H1 (cell line): ENCODE results near the gene CD1D. TPM values are rescaled to one million over a fixed set of nuclear protein-coding genes. Genes with fewer than 3 reads are reported as not detected.

Source experiments
- CTCF ChIA-PET: fragments of 300-600 bp; sonication (Branson Sonifier 250); formaldehyde crosslinking; loops from one replicate; lab custom pipeline; 2021; ENCODE audit not compliant: partially characterized antibody; lab: Charles Lee
- POLR2A ChIA-PET: fragments of 300-600 bp; sonication (Branson Sonifier 250); formaldehyde crosslinking; loops from one replicate; lab custom pipeline; 2021; ENCODE audit warnings: inconsistent platforms; ENCODE audit not compliant: partially characterized antibody; lab: Charles Lee
- DNase-seq, 2 experiments: peaks; one replicate each; pipeline versions ENCODE4 v3.0.0 to v3.0.0-alpha.2; 2010 to 2022; ENCODE audit warnings: low spot score in 2 of 2, low read depth in 1 of 2, mixed read lengths in 1 of 2
- FAIRE-seq: peaks from 2 replicates; lab custom pipeline; 2011; peaks lifted over from hg19 to GRCh38; lab: Jason Lieb, UNC
- H2AFZ ChIP-seq: 2 replicates; pipeline ENCODE4 v1.8.1; 2012; ENCODE audit warnings: low read length, inconsistent platforms
- H2AK5ac ChIP-seq: 2 replicates; pipeline ENCODE4 v1.6.1; 2013; ENCODE audit warnings: low read depth, low read length
- H2BK120ac ChIP-seq: replicated peaks from 2 replicates; pipeline ENCODE3; 2013; ENCODE audit warnings: low read depth, low read length, inconsistent platforms
- H2BK12ac ChIP-seq: 2 replicates; pipeline ENCODE4 v1.6.1; 2013; ENCODE audit warnings: low read depth, low read length
- H2BK15ac ChIP-seq: 2 replicates; pipeline ENCODE4 v1.6.1; 2013; ENCODE audit warnings: low read length
- H2BK20ac ChIP-seq: 2 replicates; pipeline ENCODE4 v1.6.1; 2013; ENCODE audit warnings: low read length
- H2BK5ac ChIP-seq: 2 replicates; pipeline ENCODE4 v1.6.1; 2013; ENCODE audit warnings: low read depth, low read length
- H3K14ac ChIP-seq: 2 replicates; pipeline ENCODE4 v1.6.1; 2013; ENCODE audit warnings: inconsistent platforms; ENCODE audit not compliant: insufficient read length
- H3K18ac ChIP-seq: 2 replicates; pipeline ENCODE4 v1.6.1; 2013; ENCODE audit warnings: low read length; ENCODE audit errors: extremely low read depth
- H3K23ac ChIP-seq: 2 replicates; pipeline ENCODE4 v1.6.1; 2013; ENCODE audit warnings: inconsistent platforms; ENCODE audit not compliant: insufficient read length
- H3K23me2 ChIP-seq: 2 replicates; pipeline ENCODE4 v1.6.1; 2013; ENCODE audit warnings: low read depth, low read length
- H3K27ac ChIP-seq: 2 replicates; pipeline ENCODE4 v1.6.1; 2011; ENCODE audit warnings: low read depth, low read length, inconsistent platforms
- H3K27me3 ChIP-seq, 4 experiments: replicated peaks in 1 of 4; 1 replicate in 1 of 4; 2 replicates in 3 of 4; pipeline versions ENCODE4 v1.6.1 to v1.8.1; 2011 to 2013; ENCODE audit warnings: low read length in 3 of 4, mild to moderate bottlenecking in 3 of 4, inconsistent platforms in 2 of 4, mixed read lengths in 2 of 4, moderate library complexity in 1 of 4; ENCODE audit not compliant: control insufficient read depth in 3 of 4, insufficient read depth in 3 of 4; ENCODE audit errors: extremely low read depth in 1 of 4
- H3K36me3 ChIP-seq, 4 experiments: 2 replicates each; pipeline versions ENCODE4 v1.6.1 to v1.8.1; 2011 to 2013; ENCODE audit warnings: mild to moderate bottlenecking in 4 of 4, low read length in 3 of 4, moderate library complexity in 2 of 4, control low read depth in 1 of 4, inconsistent platforms in 1 of 4; ENCODE audit not compliant: insufficient read depth in 4 of 4, control insufficient read depth in 2 of 4
- H3K4ac ChIP-seq: replicated peaks from 2 replicates; pipeline ENCODE3; 2013; ENCODE audit warnings: low read length, low read depth, mixed read lengths, inconsistent platforms; ENCODE audit not compliant: insufficient read length
- H3K4me1 ChIP-seq, 4 experiments: replicated peaks in 1 of 4; 1 replicate in 1 of 4; 2 replicates in 3 of 4; pipeline versions ENCODE4 v1.6.1 to v1.8.1; 2011 to 2013; ENCODE audit warnings: low read length in 3 of 4, inconsistent platforms in 2 of 4, mixed read lengths in 1 of 4; ENCODE audit not compliant: insufficient read depth in 4 of 4, control insufficient read depth in 3 of 4
- H3K4me2 ChIP-seq, 2 experiments: 2 replicates each; pipeline versions ENCODE4 v1.6.1 to v1.8.1; 2011 to 2013; ENCODE audit warnings: low read depth in 2 of 2, low read length in 2 of 2, control low read depth in 1 of 2, inconsistent platforms in 1 of 2, mild to moderate bottlenecking in 1 of 2; ENCODE audit not compliant: insufficient read depth in 1 of 2
- H3K4me3 ChIP-seq, 4 experiments: fragments of 200-600, 300-600 bp in 1 of 4; sonication (generic), shearing (Covaris generic), sonication (Bioruptor Twin) in 1 of 4; 2 replicates each; pipeline versions ENCODE4 v1.5.1 to v1.8.1; 2011 to 2016; ENCODE audit warnings: low read length in 4 of 4, low read depth in 3 of 4, control low read depth in 2 of 4, inconsistent platforms in 2 of 4, mild to moderate bottlenecking in 2 of 4, mixed read lengths in 1 of 4, moderate library complexity in 1 of 4; ENCODE audit not compliant: insufficient read depth in 2 of 4; ENCODE audit errors: extremely low read depth in 1 of 4
- H3K56ac ChIP-seq: replicated peaks from 2 replicates; pipeline ENCODE3; 2013; ENCODE audit warnings: low read depth, mild to moderate bottlenecking, mixed read lengths, low read length, inconsistent platforms; ENCODE audit not compliant: insufficient read length
- H3K79me1 ChIP-seq: 2 replicates; pipeline ENCODE4 v1.6.1; 2013; ENCODE audit warnings: low read depth, low read length, control low read depth
- H3K79me2 ChIP-seq, 2 experiments: 2 replicates each; pipeline versions ENCODE4 v1.6.1 to v1.8.1; 2012 to 2013; ENCODE audit warnings: low read length in 2 of 2, mild to moderate bottlenecking in 2 of 2, inconsistent platforms in 1 of 2; ENCODE audit not compliant: insufficient read depth in 2 of 2, control insufficient read depth in 1 of 2
- H3K9ac ChIP-seq, 4 experiments: replicated peaks in 1 of 4; 1 replicate in 1 of 4; 2 replicates in 3 of 4; pipeline versions ENCODE4 v1.6.1 to v1.8.1; 2011 to 2013; ENCODE audit warnings: low read depth in 3 of 4, low read length in 3 of 4, control low read depth in 2 of 4, mild to moderate bottlenecking in 2 of 4, moderate library complexity in 2 of 4, inconsistent platforms in 1 of 4; ENCODE audit errors: extremely low read depth in 1 of 4
- H3K9me3 ChIP-seq, 2 experiments: 2 replicates each; pipeline versions ENCODE4 v1.6.1 to v1.8.1; 2012 to 2013; ENCODE audit warnings: mild to moderate bottlenecking in 2 of 2, moderate library complexity in 2 of 2, control low read depth in 1 of 2, inconsistent platforms in 1 of 2, low read depth in 1 of 2, low read length in 1 of 2, mixed read lengths in 1 of 2; ENCODE audit not compliant: insufficient read depth in 2 of 2
- H4K20me1 ChIP-seq, 2 experiments: replicated peaks in 1 of 2; 2 replicates each; pipeline versions ENCODE3 to v1.8.1; 2011 to 2013; ENCODE audit warnings: inconsistent platforms in 2 of 2, low read length in 2 of 2, mild to moderate bottlenecking in 1 of 2; ENCODE audit not compliant: insufficient read depth in 2 of 2, control insufficient read depth in 1 of 2
- H4K5ac ChIP-seq: 2 replicates; pipeline ENCODE4 v1.6.1; 2013; ENCODE audit warnings: low read length, low read depth, mixed read lengths, inconsistent platforms; ENCODE audit not compliant: insufficient read length
- H4K8ac ChIP-seq: 2 replicates; pipeline ENCODE4 v1.8.0; 2013; ENCODE audit warnings: mild to moderate bottlenecking, moderate library complexity, low read length, inconsistent platforms; ENCODE audit not compliant: insufficient read depth; ENCODE audit errors: extremely low read depth
- H4K91ac ChIP-seq: replicated peaks from 2 replicates; pipeline ENCODE3; 2013; ENCODE audit warnings: low read length, mixed read lengths, inconsistent platforms; ENCODE audit not compliant: insufficient read length
- ATF2 ChIP-seq: IDR thresholded peaks from 2 replicates; pipeline ENCODE4 v1.6.1; 2012; ENCODE audit warnings: low read length, inconsistent platforms
- BRCA1 ChIP-seq: IDR thresholded peaks from 2 replicates; pipeline ENCODE4 v1.6.1; 2012; ENCODE audit warnings: low read depth, low read length, improper control_type of control experiment
- CBX8 ChIP-seq: fragments of 300-800, 300-1000 bp; sonication (generic); IDR thresholded peaks from 2 replicates; pipeline ENCODE4 v1.7.1; 2016; ENCODE audit warnings: low read depth, low read length, borderline replicate concordance
- CHD1 ChIP-seq: IDR thresholded peaks from 2 replicates; pipeline ENCODE4 v1.6.1; 2012; ENCODE audit warnings: low read depth, low read length, improper control_type of control experiment
- CTBP2 ChIP-seq: IDR thresholded peaks from 2 replicates; pipeline ENCODE4 v1.7.0; 2011; ENCODE audit warnings: borderline replicate concordance, mild to moderate bottlenecking, moderate library complexity, mixed read lengths, low read length; ENCODE audit not compliant: insufficient read depth, insufficient read length
- EZH2 ChIP-seq: fragments of 200-600 bp; sonication (generic); IDR thresholded peaks from 2 replicates; pipeline ENCODE4 v1.7.1; 2012; ENCODE audit warnings: low read depth, mild to moderate bottlenecking, moderate library complexity, low read length, inconsistent platforms; ENCODE audit not compliant: severe bottlenecking
- RXRA ChIP-seq: IDR thresholded peaks from 2 replicates; pipeline ENCODE4 v1.6.1; 2011; ENCODE audit warnings: low read depth, mild to moderate bottlenecking, low read length, moderate library complexity; ENCODE audit not compliant: insufficient read depth
- SP2 ChIP-seq: IDR thresholded peaks from 2 replicates; pipeline ENCODE4 v1.6.1; 2012; ENCODE audit warnings: mild to moderate bottlenecking, low read length, inconsistent platforms
- TAF7 ChIP-seq: optimal IDR thresholded peaks from 2 replicates; pipeline ENCODE3; 2011; ENCODE audit warnings: low read depth, mild to moderate bottlenecking, inconsistent platforms, low read length, moderate library complexity, borderline replicate concordance
- TEAD4 ChIP-seq: IDR thresholded peaks from 2 replicates; pipeline ENCODE4 v1.6.1; 2012; ENCODE audit warnings: low read depth, low read length, inconsistent platforms, mixed read lengths
- WGBS, 2 experiments: shearing (Covaris generic) in 1 of 2; methylation state at CpG; one replicate each; pipeline versions ENCODE4 v1.1.6 to v1.1.7; 2013 to 2015; ENCODE audit warnings: low lambda C conversion rate in 2 of 2, mixed read lengths in 2 of 2, inconsistent platforms in 1 of 2, low coverage in 1 of 2, missing lambda C conversion rate in 1 of 2; ENCODE audit not compliant: insufficient replicate concordance in 2 of 2, insufficient coverage in 1 of 2, insufficient read length in 1 of 2; ENCODE audit errors: extremely low coverage in 1 of 2, missing lambda C conversion rate in 1 of 2; 5-methylcytosine and 5-hydroxymethylcytosine counted together
- polyA plus RNA-seq, 7 experiments: library from polyadenylated mRNA; depleted of rRNA in 3 of 7; stranded (reverse) in 5 of 7; unstranded in 2 of 7; fragments of >200 nt in 5 of 7; fragments of 200-250 nt in 2 of 7; gene quantifications; 1 replicate in 5 of 7; 2 replicates in 1 of 7; 4 replicates in 1 of 7; pipeline versions ENCODE4 v1.2.1 to v1.2.3, GENCODE V29; 2011 to 2013; ENCODE audit warnings: missing spikeins in 2 of 7, mixed read lengths in 2 of 7
- total RNA-seq: library from RNA; stranded (reverse); fragmentation: NEBNext Ultra II Directional; extraction: Animal tissue kit (Norgen Biotek cat#: 25700); gene quantifications from 2 replicates; pipeline ENCODE4 v1.2.1, GENCODE V29; 2021

CD1D gene
- total and polyA plus RNA-seq, 2 of the 8 experiments (the other 6 are each of a cell fraction or from before 2014, with no cell fraction given) = 1.1 to 1.6 TPM

DNA sequence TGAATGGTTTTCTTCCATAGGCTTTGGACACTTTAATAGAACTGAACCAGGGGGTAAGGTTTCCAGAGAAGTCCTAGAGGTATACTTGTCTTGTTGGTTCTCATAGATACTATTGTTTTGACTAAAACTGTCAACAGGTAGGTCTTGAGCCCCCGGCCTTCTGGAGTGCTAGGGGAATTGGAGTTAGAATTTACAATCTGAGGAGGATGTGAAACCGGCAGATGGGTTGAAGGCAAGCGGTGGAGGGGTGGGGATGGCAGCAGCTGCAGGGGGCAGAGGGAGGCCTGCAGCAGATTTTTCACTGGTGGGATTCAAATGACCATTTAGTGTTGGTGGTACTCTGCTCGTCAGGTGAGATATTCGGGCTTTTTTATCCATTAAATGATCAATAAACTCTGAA, 4.3 kb upstream of the CD1D start:
- H3K79me2 ChIP-seq = no peaks in the 10 kb centered on the region
- H3K23ac ChIP-seq = no peak overlapping the region
- H2BK5ac ChIP-seq = no peak overlapping the region
- H3K9me3 ChIP-seq = no peaks in the 10 kb centered on the region
- FAIRE-seq = no peak
- no peak overlapping the region for H3K14ac ChIP-seq
- H3K79me1 ChIP-seq = no peaks in the 10 kb centered on the region
- no peaks in the 10 kb centered on the region for H4K20me1 ChIP-seq
- no peak overlapping the region for H3K4me3 ChIP-seq
- peaks cover 10% of the 10 kb centered on the region; the same call in 1 of the 2 replicates for H3K23me2 ChIP-seq
- no peak overlapping the region for H4K91ac ChIP-seq
- POLR2A ChIA-PET = no interaction called here
- no peak for TF ChIP-seq BRCA1
- no peak for TF ChIP-seq EZH2
- TF ChIP-seq RXRA = no peak
- no peak for TF ChIP-seq CTBP2
- no peak for TF ChIP-seq TAF7
- no peak for TF ChIP-seq SP2
- TF ChIP-seq CBX8 = no peak
- TF ChIP-seq TEAD4 = no peak
- TF ChIP-seq CHD1 = no peak
- TF ChIP-seq ATF2 = no peak
- TF ChIP-seq, all 59 proteins: peak for 0
- no peak for DNase-seq
- Histone ChIP-seq H2AFZ (no peak overlapping the region), H3K18ac (no peak overlapping the region), H2AK5ac (no peak overlapping the region), H3K4ac (no peak overlapping the region), H4K5ac (no peak overlapping the region), H3K27ac (no peak overlapping the region), H2BK15ac (no peak overlapping the region), H3K9ac (no peak overlapping the region), H4K8ac (no peak overlapping the region), H3K4me1 (peaks cover 0 to 7% (median 3%) of the 10 kb centered on the region in 4 experiments; a peak in 4 of 7 replicates), H2BK12ac (no peak overlapping the region), H3K56ac (no peak overlapping the region), H3K4me2 (no peak overlapping the region), H3K36me3 (no peaks in the 10 kb centered on the region), H2BK120ac (no peak overlapping the region), H2BK20ac (no peak overlapping the region), H3K27me3 (peaks cover 16 to 43% (median 37%) of the 10 kb centered on the region in 4 experiments)
- 93% methylated on average over 5 of the region's 5 CpGs; no CpG with 5 or more reads in 1 of the 2 experiments for WGBS, 2 experiments
- CTCF ChIA-PET = interaction anchor here (0.9 to 1.1 kb wide), 3 partner anchors 28 to 984 kb away, joined by 3 read pairs; partner anchors contain the start of gene CD1E
